Measurements from ENCODE around the gene MBNL2.
A peak's percentile ranks its signal among the peaks of the same experiment; 100 is the strongest.

The MBNL2 gene

GRCh38 chr13:97212601-97213040 is 9.5 kb upstream of the MBNL2 start:
- no peak for DNase-seq

GRCh38 chr13:97214921-97215320 is 7.2 kb upstream of the MBNL2 start:
- DNase-seq: no peak

GRCh38 chr13:97215325-97215724 is 6.8 kb upstream of the MBNL2 start:
- no peak for DNase-seq

- no peak for DNase-seq
Observed at GRCh38 chr13:97219226-97219625, 2.9 kb upstream of the MBNL2 start.

GRCh38 chr13:97220151-97220900 is 1.8 kb upstream of the MBNL2 start:
- no peak for DNase-seq

- DNase-seq: no peak
Observed at GRCh38 chr13:97221046-97221445, 1.1 kb upstream of the MBNL2 start.

GRCh38 chr13:97221466-97221865 is 667 bp upstream of the MBNL2 start:
- DNase-seq: no peak

GRCh38 chr13:97223037-97223710 is 1.0 kb downstream of the MBNL2 start:
- peak; percentile 47 for DNase-seq

- peak; percentile 99 for DNase-seq
Observed at GRCh38 chr13:97223711-97224541, 1.8 kb downstream of the MBNL2 start.

GRCh38 chr13:97224544-97225300 is 2.6 kb downstream of the MBNL2 start:
- peak; percentile 86 for DNase-seq

GRCh38 chr13:97225533-97225932 is 3.4 kb downstream of the MBNL2 start:
- DNase-seq: no peak

- no peak for DNase-seq
Observed at GRCh38 chr13:97226013-97226412, 3.9 kb downstream of the MBNL2 start.

GRCh38 chr13:97226788-97227627 is 4.9 kb downstream of the MBNL2 start:
- DNase-seq: peak; percentile 37

- DNase-seq: no peak
Observed at GRCh38 chr13:97228850-97229521, 6.9 kb downstream of the MBNL2 start.

- no peak for DNase-seq
Observed at GRCh38 chr13:97229699-97230098, 7.6 kb downstream of the MBNL2 start.

- no peak for DNase-seq
Observed at GRCh38 chr13:97231118-97231828, 9.1 kb downstream of the MBNL2 start.

- DNase-seq: no peak
Observed at GRCh38 chr13:97231829-97232196, 9.7 kb downstream of the MBNL2 start.

GRCh38 chr13:97233499-97233898 is 11.4 kb downstream of the MBNL2 start:
- DNase-seq: no peak

- DNase-seq: no peak
Observed at GRCh38 chr13:97234236-97234635, 12.1 kb downstream of the MBNL2 start.

- DNase-seq: no peak
Observed at GRCh38 chr13:97234742-97235141, 12.6 kb downstream of the MBNL2 start.

Data from NCI-H2171 treated with DMSO at 0.1 percent for 48 hours (cell line).